Peyer's patch (tissue), 4 donors: ENCODE results near the gene KRTAP4-2.

Source experiments
- CTCF ChIP-seq, 6 experiments: fragments of 450-650 bp in 4 of 6; fragments of 200-600 bp in 2 of 6; sonication (generic) in 1 of 6; IDR thresholded peaks; one replicate each; pipeline ENCODE4 v1.5.1; 2017 to 2019; ENCODE audit warnings: antibody characterized with exemption in 6 of 6, mild to moderate bottlenecking in 3 of 6, moderate library complexity in 1 of 6
- POLR2A ChIP-seq, 2 donors: fragments of 450-650 bp; IDR thresholded peaks; one replicate each; pipeline ENCODE4 v1.5.1; 2017; ENCODE audit warnings: antibody characterized with exemption in 2 of 2, mild to moderate bottlenecking in 2 of 2, moderate library complexity in 2 of 2

GRCh38 chr17:41171886-41172285 lies 6.1 kb downstream of the KRTAP4-2 start:
- TF ChIP-seq CTCF (IDR thresholded peaks at IDR 0.05) (no peak), POLR2A (IDR thresholded peaks at IDR 0.05) (no peak)
